ENCODE results near the gene P2RY6.

- TF ChIP-seq BACH1 (IDR thresholded peaks at IDR 0.05; ENCODE audit: low read length) (no peak), E2F6 (IDR thresholded peaks at IDR 0.05) (no peak), POLR2A (IDR thresholded peaks at IDR 0.05; ENCODE audit: control extremely low read depth in 1 of 2, low read depth in 2 of 2, low read length in 2 of 2) (no peak), USF2 (IDR thresholded peaks at IDR 0.05; ENCODE audit: low read length) (no peak), CTCF (IDR thresholded peaks at IDR 0.05; ENCODE audit: control extremely low read depth in 1 of 3, insufficient read depth in 1 of 3, low read depth in 1 of 3, low read length in 3 of 3) (no peak)
Observed at GRCh38 chr11:73316422-73316821, 44.3 kb downstream of the P2RY6 start.

All from H1 (cell line).